ENCODE data around the gene GPR55.

GRCh38 chr2:230922951-230923717 lies 1.9 kb downstream of the GPR55 start:
- TF ChIP-seq CTCF (optimal IDR thresholded peaks at IDR 0.05 in 1 of 3, IDR thresholded peaks at IDR 0.05 in 1 of 3, conservative IDR thresholded peaks at IDR 0.05 in 1 of 3; ENCODE audit: extremely low read depth in 1 of 3, insufficient read depth in 2 of 3, low read length in 3 of 3) (no peak), EZH2 (IDR thresholded peaks at IDR 0.05; ENCODE audit: low read length) (no peak)
